ENCODE data around the gene MEIOC. TPM values are rescaled to one million over a fixed set of nuclear protein-coding genes. Genes with fewer than 3 reads are reported as not detected.
"Not testable (repeated sequence)": the region's sequence is repeated elsewhere in the genome, so short reads cannot be mapped to it uniquely, and the experiment has no call there.

Gene MEIOC
- total and polyA plus RNA-seq, 4 donors, result 0.02 to 0.08 TPM; not detected in 2

DNA sequence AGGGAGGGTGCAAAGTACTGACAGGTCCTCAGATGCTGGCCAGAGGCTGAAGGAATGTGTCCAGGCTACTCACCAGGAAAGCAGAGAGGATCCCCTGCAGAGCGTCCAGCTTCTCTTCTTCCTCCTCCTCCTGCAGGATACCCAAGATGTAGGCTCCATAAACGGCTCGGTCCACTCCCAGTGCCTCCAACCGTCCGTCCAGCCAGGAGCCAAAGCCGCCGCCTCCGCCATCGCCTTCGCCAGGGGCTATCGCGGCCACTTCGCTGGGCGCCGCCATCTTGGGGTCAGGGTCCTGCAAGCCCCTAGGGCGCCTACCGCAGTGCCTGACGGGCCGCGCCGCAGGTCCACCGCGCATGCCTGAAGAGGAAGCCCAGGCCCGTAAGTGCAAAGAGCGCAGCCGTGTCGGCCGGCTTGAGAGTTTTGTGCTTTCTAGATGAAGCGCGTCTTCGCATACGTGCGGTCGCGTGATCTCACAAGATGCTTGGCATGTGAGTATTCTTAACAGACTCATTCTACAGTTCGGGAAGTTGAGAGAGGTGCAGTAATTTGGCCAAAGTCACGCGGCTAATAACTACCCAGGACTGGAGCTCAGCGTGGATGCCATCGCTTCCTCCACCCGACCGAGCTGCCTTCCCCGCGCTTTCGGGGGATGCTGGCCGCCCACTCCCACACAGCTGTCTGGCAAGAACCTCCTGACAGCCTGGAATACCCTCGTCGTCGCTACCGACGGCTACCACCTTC lies 33.4 kb downstream of the MEIOC start, which contains the start of gene CCDC43:
TSS of gene CCDC43 (minus strand) at position 300 of the 741 bp plus-strand sequence. CDS start at position 277, 23 bp downstream.
- peak within 1 kb of the TSS; percentile 75 to 88 for H3K27ac ChIP-seq (ENCODE audit: low read depth in 1 of 2, low read length in 1 of 2)
- peaks cover 0 to 14% (median 1%) of the 10 kb centered on the region in 5 donors for H3K4me1 ChIP-seq (ENCODE audit: control insufficient read depth in 5 of 5, insufficient read depth in 5 of 5, low read length in 5 of 5)
- no peaks in the 10 kb centered on the region for H3K9me3 ChIP-seq (ENCODE audit: control insufficient read depth in 4 of 4, insufficient read depth in 3 of 4, low read length in 3 of 4)
- H3K4me3 ChIP-seq, result peak within 1 kb of the TSS; percentile 82
- no peaks in the 10 kb centered on the region for H3K27me3 ChIP-seq (ENCODE audit: control insufficient read depth in 3 of 3, insufficient read depth in 3 of 3, low read length in 2 of 3)
- 0 to 1% methylated on average over 50 to 51 of the region's 51 CpGs for WGBS, 2 donors
- TF ChIP-seq, protein P1, sequence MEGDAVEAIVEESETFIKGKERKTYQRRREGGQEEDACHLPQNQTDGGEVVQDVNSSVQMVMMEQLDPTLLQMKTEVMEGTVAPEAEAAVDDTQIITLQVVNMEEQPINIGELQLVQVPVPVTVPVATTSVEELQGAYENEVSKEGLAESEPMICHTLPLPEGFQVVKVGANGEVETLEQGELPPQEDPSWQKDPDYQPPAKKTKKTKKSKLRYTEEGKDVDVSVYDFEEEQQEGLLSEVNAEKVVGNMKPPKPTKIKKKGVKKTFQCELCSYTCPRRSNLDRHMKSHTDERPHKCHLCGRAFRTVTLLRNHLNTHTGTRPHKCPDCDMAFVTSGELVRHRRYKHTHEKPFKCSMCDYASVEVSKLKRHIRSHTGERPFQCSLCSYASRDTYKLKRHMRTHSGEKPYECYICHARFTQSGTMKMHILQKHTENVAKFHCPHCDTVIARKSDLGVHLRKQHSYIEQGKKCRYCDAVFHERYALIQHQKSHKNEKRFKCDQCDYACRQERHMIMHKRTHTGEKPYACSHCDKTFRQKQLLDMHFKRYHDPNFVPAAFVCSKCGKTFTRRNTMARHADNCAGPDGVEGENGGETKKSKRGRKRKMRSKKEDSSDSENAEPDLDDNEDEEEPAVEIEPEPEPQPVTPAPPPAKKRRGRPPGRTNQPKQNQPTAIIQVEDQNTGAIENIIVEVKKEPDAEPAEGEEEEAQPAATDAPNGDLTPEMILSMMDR (IDR thresholded peaks at IDR 0.05; ENCODE audit: control extremely low read depth, extremely low read depth), result no peak
- peak within 1 kb of the TSS; percentile 82 to 92 for H3K9ac ChIP-seq (ENCODE audit: insufficient read depth in 1 of 2, low read length in 2 of 2)
- DNase-seq (peak; percentile 94 to 95 (median 94)), ATAC-seq (ENCODE audit: insufficient read depth, low FRiP score) (peak; percentile 99)
- H3K36me3 ChIP-seq (ENCODE audit: control insufficient read depth in 4 of 4, insufficient read depth in 4 of 4, low read length in 4 of 4), result peaks cover 0 to 4% (median 3%) of the 10 kb centered on the region in 4 donors

DNA sequence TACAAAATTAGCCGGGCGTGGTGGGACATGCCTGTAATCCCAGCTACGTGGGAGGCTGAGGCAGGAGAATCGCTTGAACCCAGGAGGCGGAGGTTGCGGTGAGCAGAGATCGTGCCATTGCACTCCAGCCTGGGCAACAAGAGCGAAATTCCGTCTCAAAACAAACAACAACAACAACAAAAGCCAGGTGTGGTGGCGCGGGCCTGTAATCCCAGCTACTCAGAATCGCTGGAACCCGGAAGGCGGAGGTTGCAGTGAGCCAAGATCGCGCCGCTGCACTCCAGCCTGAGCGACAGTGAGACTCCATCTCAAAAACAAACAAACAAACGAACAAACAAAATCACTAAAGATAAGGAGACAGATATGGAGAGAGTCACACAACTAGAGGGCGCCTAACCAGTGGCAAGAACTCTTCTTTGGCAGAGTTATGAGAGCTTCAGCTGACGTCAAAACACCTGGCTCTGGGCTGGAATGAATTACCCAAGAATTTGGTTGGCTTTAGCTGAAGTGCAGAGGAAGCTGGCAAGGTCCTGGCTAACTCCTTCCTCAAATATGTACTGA lies 34.6 kb downstream of the MEIOC start:
- H3K9me3 ChIP-seq (ENCODE audit: control insufficient read depth in 4 of 4, insufficient read depth in 3 of 4, low read length in 3 of 4); ATAC-seq (ENCODE audit: insufficient read depth, low FRiP score); H3K27ac ChIP-seq (ENCODE audit: low read depth in 1 of 2, low read length in 1 of 2); H3K36me3 ChIP-seq (ENCODE audit: control insufficient read depth in 4 of 4, insufficient read depth in 4 of 4, low read length in 4 of 4); H3K27me3 ChIP-seq (ENCODE audit: control insufficient read depth in 3 of 3, insufficient read depth in 3 of 3, low read length in 2 of 3); H3K4me3 ChIP-seq; H3K9ac ChIP-seq (ENCODE audit: insufficient read depth in 1 of 2, low read length in 2 of 2): not testable (repeated sequence)
- H3K4me1 ChIP-seq (ENCODE audit: control insufficient read depth in 5 of 5, insufficient read depth in 5 of 5, low read length in 5 of 5), result peaks cover 0 to 14% (median 1%) of the 10 kb centered on the region in 5 donors
- 86 to 88% methylated on average over 21 of the region's 21 CpGs for WGBS, 2 donors
- peak in 1 of 3 donors; percentile 21 for DNase-seq

DNA sequence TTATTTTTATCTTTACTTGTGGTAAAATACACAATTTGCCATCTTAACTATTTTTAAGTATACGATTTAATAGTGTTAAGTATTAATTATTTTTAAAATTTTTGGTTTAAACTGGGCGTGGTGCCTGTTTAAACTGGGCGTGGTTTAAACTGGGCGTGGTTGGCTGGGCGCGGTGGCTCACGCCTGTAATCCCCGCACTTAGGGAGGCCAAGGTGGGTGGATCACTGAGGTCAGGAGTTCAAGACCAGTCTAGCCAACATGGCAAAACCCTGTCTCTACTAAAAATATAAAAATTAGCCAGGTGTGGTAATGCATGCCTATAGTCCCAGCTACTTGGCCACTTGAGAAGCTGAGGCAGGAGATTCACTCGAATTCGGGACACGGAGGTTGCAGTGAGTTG lies 37.3 kb downstream of the MEIOC start:
- 76 to 82% methylated on average over 11 of the region's 11 CpGs for WGBS, 2 donors
- Histone ChIP-seq H3K27ac (ENCODE audit: low read depth in 1 of 2, low read length in 1 of 2) (no peak overlapping the region), H3K9ac (ENCODE audit: insufficient read depth in 1 of 2, low read length in 2 of 2) (no peak overlapping the region), H3K36me3 (ENCODE audit: control insufficient read depth in 4 of 4, insufficient read depth in 4 of 4, low read length in 4 of 4) (peaks cover 0 to 3% (median 0%) of the 10 kb centered on the region in 4 donors), H3K4me3 (no peak overlapping the region), H3K27me3 (ENCODE audit: control insufficient read depth in 3 of 3, insufficient read depth in 3 of 3, low read length in 2 of 3) (no peaks in the 10 kb centered on the region), H3K4me1 (ENCODE audit: control insufficient read depth in 5 of 5, insufficient read depth in 5 of 5, low read length in 5 of 5) (peaks cover 0 to 11% (median 1%) of the 10 kb centered on the region in 5 donors), H3K9me3 (ENCODE audit: control insufficient read depth in 4 of 4, insufficient read depth in 3 of 4, low read length in 3 of 4) (no peaks in the 10 kb centered on the region)
- ATAC-seq (ENCODE audit: insufficient read depth, low FRiP score) (no peak), DNase-seq (no peak)
- TF ChIP-seq, protein P1 (IDR thresholded peaks at IDR 0.05; ENCODE audit: control extremely low read depth, extremely low read depth), result no peak

DNA sequence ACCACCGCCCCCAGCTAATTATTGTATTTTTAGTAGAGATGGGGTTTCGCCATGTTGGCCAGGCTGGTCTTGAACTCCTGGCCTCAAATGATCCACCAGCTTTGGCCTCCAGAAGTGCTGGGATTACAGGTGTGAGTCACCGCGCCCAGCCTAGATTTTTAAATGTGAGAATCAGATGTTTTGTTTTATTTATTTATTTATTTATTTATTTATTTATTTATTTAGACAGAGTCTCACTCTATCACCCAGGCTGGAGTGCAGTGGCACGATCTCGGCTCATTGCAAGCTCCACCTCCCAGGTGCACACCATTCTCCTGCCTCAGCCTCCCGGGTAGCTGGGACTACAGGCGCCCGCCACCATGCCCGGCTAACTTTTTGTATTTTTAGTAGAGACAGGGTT lies 44.0 kb downstream of the MEIOC start:
- not testable (repeated sequence) for H3K9ac ChIP-seq (ENCODE audit: insufficient read depth in 1 of 2, low read length in 2 of 2); DNase-seq; ATAC-seq (ENCODE audit: insufficient read depth, low FRiP score); H3K9me3 ChIP-seq (ENCODE audit: control insufficient read depth in 4 of 4, insufficient read depth in 3 of 4, low read length in 3 of 4); H3K27me3 ChIP-seq (ENCODE audit: control insufficient read depth in 3 of 3, insufficient read depth in 3 of 3, low read length in 2 of 3); H3K36me3 ChIP-seq (ENCODE audit: control insufficient read depth in 4 of 4, insufficient read depth in 4 of 4, low read length in 4 of 4); H3K27ac ChIP-seq (ENCODE audit: low read depth in 1 of 2, low read length in 1 of 2); H3K4me3 ChIP-seq; H3K4me1 ChIP-seq (ENCODE audit: control insufficient read depth in 5 of 5, insufficient read depth in 5 of 5, low read length in 5 of 5)
- 89 to 92% methylated on average over 10 of the region's 10 CpGs for WGBS, 2 donors

Data from lung (tissue), 12 donors.